ENCODE results near the gene ZXDA. TPM values are rescaled to one million over a fixed set of nuclear protein-coding genes. Genes with fewer than 3 reads are reported as not detected.
A peak's percentile ranks its signal among the peaks of the same experiment; 100 is the strongest.

Gene ZXDA
- total and polyA plus RNA-seq, 12 donors, result 0.66 to 5.1 (median 4.0) TPM

DNA sequence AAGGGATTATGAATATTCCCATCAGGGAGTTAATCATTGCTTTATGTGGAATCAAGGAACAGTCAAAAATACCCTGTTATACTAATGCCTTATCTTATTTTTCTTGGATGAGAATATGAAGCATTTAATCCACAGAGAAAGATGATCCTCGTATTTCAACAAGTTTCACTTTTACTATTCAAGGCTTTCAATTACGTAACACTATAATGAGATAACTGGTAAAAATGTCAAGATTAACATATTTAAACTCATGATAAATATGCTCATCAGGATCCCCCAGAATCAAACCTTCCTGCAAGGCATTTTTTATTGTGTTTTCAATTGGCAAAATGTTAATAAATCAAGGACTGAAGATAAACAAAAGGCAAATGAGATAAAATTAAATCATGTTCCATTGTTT lies 5.1 kb downstream of the ZXDA start:
- H3K27ac ChIP-seq, result peak overlapping the region in 8 of 10 donors; percentile 9 to 79 (median 42)
- H3K4me3 ChIP-seq, result peak overlapping the region in 6 of 10 donors; percentile 23 to 42 (median 32)
- TF ChIP-seq, protein P1, sequence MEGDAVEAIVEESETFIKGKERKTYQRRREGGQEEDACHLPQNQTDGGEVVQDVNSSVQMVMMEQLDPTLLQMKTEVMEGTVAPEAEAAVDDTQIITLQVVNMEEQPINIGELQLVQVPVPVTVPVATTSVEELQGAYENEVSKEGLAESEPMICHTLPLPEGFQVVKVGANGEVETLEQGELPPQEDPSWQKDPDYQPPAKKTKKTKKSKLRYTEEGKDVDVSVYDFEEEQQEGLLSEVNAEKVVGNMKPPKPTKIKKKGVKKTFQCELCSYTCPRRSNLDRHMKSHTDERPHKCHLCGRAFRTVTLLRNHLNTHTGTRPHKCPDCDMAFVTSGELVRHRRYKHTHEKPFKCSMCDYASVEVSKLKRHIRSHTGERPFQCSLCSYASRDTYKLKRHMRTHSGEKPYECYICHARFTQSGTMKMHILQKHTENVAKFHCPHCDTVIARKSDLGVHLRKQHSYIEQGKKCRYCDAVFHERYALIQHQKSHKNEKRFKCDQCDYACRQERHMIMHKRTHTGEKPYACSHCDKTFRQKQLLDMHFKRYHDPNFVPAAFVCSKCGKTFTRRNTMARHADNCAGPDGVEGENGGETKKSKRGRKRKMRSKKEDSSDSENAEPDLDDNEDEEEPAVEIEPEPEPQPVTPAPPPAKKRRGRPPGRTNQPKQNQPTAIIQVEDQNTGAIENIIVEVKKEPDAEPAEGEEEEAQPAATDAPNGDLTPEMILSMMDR (IDR thresholded peaks at IDR 0.05), result no peak

DNA sequence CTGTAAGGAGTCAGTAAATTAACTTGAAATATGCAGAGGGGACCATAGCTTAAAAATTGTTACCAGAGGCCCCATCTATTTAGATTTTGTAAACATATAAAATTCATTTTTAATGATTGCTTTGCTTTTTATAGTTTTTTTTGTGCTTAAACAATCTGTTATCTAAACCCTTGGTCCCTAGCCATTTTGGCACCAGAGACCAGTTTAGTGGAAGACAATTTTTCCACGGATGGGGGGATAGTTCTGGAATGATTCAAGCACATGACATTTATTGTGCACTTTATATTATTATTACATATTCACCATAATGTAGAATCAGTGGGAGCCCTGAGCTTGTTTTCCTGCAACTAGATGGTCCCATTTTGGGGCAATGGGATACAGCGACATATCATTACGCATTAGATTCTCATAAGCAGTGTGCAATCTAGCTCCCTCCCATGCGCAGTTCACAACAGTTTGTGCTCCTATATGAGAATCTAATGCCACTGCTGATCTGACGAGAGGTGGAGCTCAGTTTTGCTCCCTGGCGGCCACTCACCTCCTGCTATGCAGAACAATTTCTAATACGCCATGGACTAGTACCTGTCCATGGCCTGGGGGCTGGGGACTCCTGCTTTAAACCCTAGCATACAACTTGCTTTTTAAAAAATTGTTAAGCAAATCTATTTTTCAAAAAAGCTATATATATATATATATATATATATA lies 5.9 kb downstream of the ZXDA start:
- peaks cover 0 to 80% (median 20%) of the 10 kb centered on the region in 9 donors for H3K4me1 ChIP-seq
- H3K27me3 ChIP-seq, result peaks cover 0 to 5% (median 0%) of the 10 kb centered on the region in 7 donors
- H3K9me3 ChIP-seq, result no peaks in the 10 kb centered on the region
- no peak for DNase-seq
- no peaks in the 10 kb centered on the region for H3K36me3 ChIP-seq
- intact Hi-C loops (cut with DNase I), result loop anchor here in 2 of 10 donors (10.0 kb wide), 1 partner anchor 310 kb away; the partner anchor contains the start of gene ZXDB (in 2 of the 2)
- ATAC-seq, result no peak
- TF ChIP-seq, protein P1 (IDR thresholded peaks at IDR 0.05), result no peak
- 82 to 84% methylated on average over 7 of the region's 7 CpGs for WGBS, 2 donors
- H3K27ac ChIP-seq, result peak overlapping the region in 2 of 10 donors; percentile 78 to 88
- H3K4me3 ChIP-seq, result no peak overlapping the region

More for the DNA sequence above, 5.1 kb downstream of the ZXDA start:
- DNase-seq (no peak), ATAC-seq (no peak)
- H3K9me3 ChIP-seq, result no peaks in the 10 kb centered on the region
- WGBS, 2 donors, result 5 to 6% methylated on average over 2 of the region's 2 CpGs
- intact Hi-C loops (cut with DNase I), result loop anchor here in 2 of 10 donors (10.0 kb wide), 1 partner anchor 310 kb away; the partner anchor contains the start of gene ZXDB (in 2 of the 2)
- H3K36me3 ChIP-seq, result no peaks in the 10 kb centered on the region
- H3K4me1 ChIP-seq, result peaks cover 0 to 72% (median 18%) of the 10 kb centered on the region in 9 donors
- H3K27me3 ChIP-seq, result peaks cover 0 to 5% (median 0%) of the 10 kb centered on the region in 7 donors

DNA sequence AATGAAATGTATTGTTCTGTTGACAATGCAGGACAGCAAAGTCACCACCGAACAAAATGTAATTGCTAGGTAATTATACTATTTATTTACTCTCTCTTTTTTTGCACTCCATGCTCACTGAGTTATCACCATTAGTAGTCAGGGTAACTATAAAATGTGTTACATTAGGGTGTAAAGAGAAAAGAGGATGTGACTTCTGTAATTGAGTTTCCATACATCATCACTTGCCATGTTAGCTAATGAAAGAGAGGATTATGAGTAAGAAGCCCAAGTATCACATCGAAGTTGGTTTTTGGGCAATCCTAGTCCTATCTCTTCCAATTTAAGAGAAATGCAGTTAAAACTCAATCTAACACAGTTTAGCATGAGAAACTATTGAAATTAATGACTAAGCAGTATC lies 7.6 kb downstream of the ZXDA start:
- Histone ChIP-seq H3K4me1 (peaks cover 0 to 81% (median 20%) of the 10 kb centered on the region in 9 donors), H3K27ac (peak overlapping the region in 2 of 10 donors; percentile 39 to 88), H3K4me3 (no peak overlapping the region), H3K27me3 (peaks cover 0 to 5% (median 0%) of the 10 kb centered on the region in 7 donors), H3K36me3 (no peaks in the 10 kb centered on the region), H3K9me3 (no peaks in the 10 kb centered on the region)
- DNase-seq (no peak), ATAC-seq (no peak)
- 66 to 83% methylated on average over 2 of the region's 2 CpGs for WGBS, 2 donors
- intact Hi-C loops (cut with DNase I), result loop anchor here in 2 of 10 donors (10.0 kb wide), 1 partner anchor 308 kb away; the partner anchor contains the start of gene ZXDB (in 2 of the 2)
- TF ChIP-seq, protein P1 (IDR thresholded peaks at IDR 0.05), result no peak

DNA sequence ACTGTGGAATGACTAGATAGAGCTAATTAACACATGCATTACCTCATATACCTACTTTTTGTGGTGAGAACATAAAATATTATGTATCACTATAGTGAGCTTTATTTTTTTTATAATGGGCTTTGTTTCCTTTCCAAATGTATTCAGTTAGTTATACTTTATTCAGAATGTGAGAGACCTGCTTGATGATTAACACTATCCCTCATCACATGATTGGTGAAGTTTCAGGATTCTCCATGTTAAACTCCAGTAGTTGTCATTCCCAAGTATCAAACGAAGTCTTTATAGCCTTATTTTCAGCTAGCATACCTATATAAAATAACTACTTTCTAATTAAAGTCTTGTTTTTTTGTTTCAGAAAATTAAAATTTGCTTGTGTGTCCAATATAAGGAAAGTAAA lies 8.8 kb downstream of the ZXDA start:
- H3K9me3 ChIP-seq, result peaks cover 0 to under 1% (median 0%) of the 10 kb centered on the region in 11 donors
- TF ChIP-seq, protein P1 (IDR thresholded peaks at IDR 0.05), result no peak
- ATAC-seq, result no peak
- intact Hi-C loops (cut with DNase I), result loop anchor here in 2 of 10 donors (10.0 kb wide), 1 partner anchor 307 kb away; the partner anchor contains the start of gene ZXDB (in 2 of the 2)
- 89 to 90% methylated on average over 1 of the region's 1 CpG for WGBS, 2 donors
- no peaks in the 10 kb centered on the region for H3K36me3 ChIP-seq
- peak overlapping the region in 8 of 10 donors; percentile 34 to 88 (median 56) for H3K27ac ChIP-seq
- H3K4me1 ChIP-seq, result peaks cover 0 to 70% (median 15%) of the 10 kb centered on the region in 9 donors
- H3K27me3 ChIP-seq, result peaks cover 0 to 5% (median 0%) of the 10 kb centered on the region in 7 donors
- no peak for DNase-seq
- H3K4me3 ChIP-seq, result peak overlapping the region in 1 of 10 donors; percentile 34

Measured in heart right ventricle (tissue), 16 donors.